Glomerular visceral epithelial cell (primary cell): ENCODE measurements around the gene NPAT.

Experiments
- DNase-seq: peaks from one replicate; pipeline ENCODE4 v3.0.0-alpha.2; 2016; ENCODE audit errors: extremely low spot score

The NPAT gene

GRCh38 chr11:108222574-108223347 lies at the start of gene NPAT, which contains the start of gene ATM:
Gene NPAT (minus strand): TSS chr11:108222638. CDS start chr11:108222536, 102 bp downstream.
Gene ATM (plus strand): TSS chr11:108223067. CDS start chr11:108227625, 4,558 bp downstream.
- peak; percentile 98 for DNase-seq

GRCh38 chr11:108269583-108269982 lies 47.1 kb upstream of the NPAT start:
- no peak for DNase-seq

- DNase-seq, result no peak
Observed at GRCh38 chr11:108253176-108253575, 30.7 kb upstream of the NPAT start.

- DNase-seq, result no peak
Observed at GRCh38 chr11:108246885-108247284, 24.4 kb upstream of the NPAT start.

GRCh38 chr11:108246308-108246707 lies 23.9 kb upstream of the NPAT start:
- DNase-seq, result no peak

GRCh38 chr11:108242422-108242821 lies 20.0 kb upstream of the NPAT start:
- no peak for DNase-seq

- DNase-seq, result no peak
Observed at GRCh38 chr11:108241330-108242037, 19.0 kb upstream of the NPAT start.

GRCh38 chr11:108239076-108239475 lies 16.6 kb upstream of the NPAT start:
- DNase-seq, result no peak

- no peak for DNase-seq
Observed at GRCh38 chr11:108237058-108237481, 14.6 kb upstream of the NPAT start.

- no peak for DNase-seq
Observed at GRCh38 chr11:108235633-108236032, 13.2 kb upstream of the NPAT start.

- no peak for DNase-seq
Observed at GRCh38 chr11:108235192-108235591, 12.8 kb upstream of the NPAT start.

- DNase-seq, result no peak
Observed at GRCh38 chr11:108233277-108233945, 11.0 kb upstream of the NPAT start.

GRCh38 chr11:108228251-108228650 lies 5.8 kb upstream of the NPAT start:
- no peak for DNase-seq

- no peak for DNase-seq
Observed at GRCh38 chr11:108226036-108226435, 3.6 kb upstream of the NPAT start.

GRCh38 chr11:108224911-108225786 lies 2.7 kb upstream of the NPAT start:
- DNase-seq, result no peak

- DNase-seq, result no peak
Observed at GRCh38 chr11:108224366-108224765, 1.9 kb upstream of the NPAT start.

- no peak for DNase-seq
Observed at GRCh38 chr11:108223348-108224149, 1.1 kb upstream of the NPAT start.

GRCh38 chr11:108221911-108222573 lies 396 bp downstream of the NPAT start:
- no peak for DNase-seq

GRCh38 chr11:108221371-108221770 lies 1.1 kb downstream of the NPAT start:
- DNase-seq, result no peak

GRCh38 chr11:108220721-108221336 lies 1.6 kb downstream of the NPAT start:
- DNase-seq, result no peak
